OCI-LY1 (cell line): ENCODE data around the gene MAPK8.

Experiments
- H2AFZ ChIP-seq: fragments of 200-600 bp; sonication (generic), shearing (Covaris generic); 2 replicates; pipeline ENCODE4 v1.6.0; 2014; ENCODE audit warnings: antibody characterized with exemption, mild to moderate bottlenecking, low read length
- H3F3A ChIP-seq: fragments of 200-600 bp; sonication (generic), shearing (Covaris generic); 2 replicates; pipeline ENCODE4 v1.6.0; 2014; ENCODE audit warnings: mild to moderate bottlenecking, antibody characterized with exemption, low read length, moderate library complexity; ENCODE audit not compliant: insufficient read depth
- H3K27ac ChIP-seq: fragments of 200-600 bp; sonication (generic); 2 replicates; pipeline ENCODE4 v1.5.1; 2014; ENCODE audit warnings: low read length, mixed run types, mild to moderate bottlenecking, low read depth; ENCODE audit not compliant: poor library complexity, severe bottlenecking
- H3K27me3 ChIP-seq: fragments of 200-600 bp; sonication (generic); 2 replicates; pipeline ENCODE4 v1.6.0; 2014; ENCODE audit warnings: antibody characterized with exemption, mild to moderate bottlenecking, low read length, moderate library complexity; ENCODE audit not compliant: insufficient read depth
- H3K36me3 ChIP-seq: fragments of 200-600 bp; sonication (generic); 2 replicates; pipeline ENCODE4 v1.6.1; 2014; ENCODE audit warnings: mild to moderate bottlenecking, antibody characterized with exemption, low read length, moderate library complexity, mixed read lengths; ENCODE audit not compliant: insufficient read depth
- H3K4me1 ChIP-seq: fragments of 200-600 bp; sonication (generic); 2 replicates; pipeline ENCODE4 v1.5.1; 2014; ENCODE audit warnings: mild to moderate bottlenecking, low read length, moderate library complexity; ENCODE audit not compliant: insufficient read depth, severe bottlenecking
- H3K4me2 ChIP-seq: fragments of 200-600 bp; sonication (generic), shearing (Covaris generic); 2 replicates; pipeline ENCODE4 v1.6.1; 2014; ENCODE audit warnings: low read length
- H3K4me3 ChIP-seq: fragments of 200-600 bp; sonication (generic); 2 replicates; pipeline ENCODE4 v1.5.1; 2014; ENCODE audit warnings: low read length, low read depth, mild to moderate bottlenecking, mixed read lengths; ENCODE audit not compliant: poor library complexity, severe bottlenecking
- H3K79me2 ChIP-seq: fragments of 200-600 bp; shearing (Covaris generic); 2 replicates; pipeline ENCODE4 v1.6.1; 2016; ENCODE audit warnings: mixed run types, low read length, mixed read lengths; ENCODE audit not compliant: insufficient read depth
- H3K9ac ChIP-seq: fragments of 200-600 bp; sonication (generic), shearing (Covaris generic); 2 replicates; pipeline ENCODE4 v1.6.1; 2014; ENCODE audit warnings: mild to moderate bottlenecking, low read length, mixed read lengths
- H3K9me2 ChIP-seq: fragments of 200-600 bp; sonication (generic), shearing (Covaris generic); 2 replicates; pipeline ENCODE4 v1.6.1; 2014; ENCODE audit warnings: low read depth, mild to moderate bottlenecking, low read length, mixed read lengths
- H3K9me3 ChIP-seq: fragments of 200-600 bp; shearing (Covaris generic); 2 replicates; pipeline ENCODE4 v1.6.1; 2014; ENCODE audit warnings: low read length, mixed read lengths
- H4K20me1 ChIP-seq: fragments of 200-600 bp; sonication (generic), shearing (Covaris generic); 2 replicates; pipeline ENCODE4 v1.6.0; 2016; ENCODE audit warnings: mild to moderate bottlenecking, low read length; ENCODE audit not compliant: insufficient read depth
- CTCF ChIP-seq: fragments of 200-600 bp; sonication (generic), shearing (Covaris generic); IDR thresholded peaks from 2 replicates; pipeline ENCODE4 v1.5.1; 2017; ENCODE audit warnings: mild to moderate bottlenecking, antibody characterized with exemption, low read length, moderate library complexity, mixed read lengths
- EZH2 ChIP-seq: fragments of 200-600 bp; sonication (generic), shearing (Covaris generic); IDR thresholded peaks from 2 replicates; pipeline ENCODE4 v1.8.0; 2017; ENCODE audit warnings: borderline replicate concordance, mixed run types, mild to moderate bottlenecking, antibody characterized with exemption, low read length, moderate library complexity, mixed read lengths

The MAPK8 gene

GRCh38 chr10:48412081-48412480 is 105.6 kb downstream of the MAPK8 start:
- Histone ChIP-seq H4K20me1 (no peaks in the 10 kb centered on the region), H3K9me2 (no peaks in the 10 kb centered on the region)
- TF ChIP-seq EZH2 (no peak), CTCF (no peak)

GRCh38 chr10:48412933-48413332 is 106.5 kb downstream of the MAPK8 start:
- Histone ChIP-seq H3K4me2 (no peak overlapping the region), H2AFZ (no peak overlapping the region), H4K20me1 (no peaks in the 10 kb centered on the region), H3K27me3 (no peaks in the 10 kb centered on the region), H3K4me1 (no peaks in the 10 kb centered on the region), H3K36me3 (peaks cover 3% of the 10 kb centered on the region; the same call in 1 of the 2 replicates), H3K4me3 (no peak overlapping the region), H3K9me3 (no peaks in the 10 kb centered on the region), H3K79me2 (no peaks in the 10 kb centered on the region), H3K9ac (no peak overlapping the region), H3K9me2 (no peaks in the 10 kb centered on the region), H3K27ac (no peak overlapping the region), H3F3A (no peaks in the 10 kb centered on the region)
- no peak for TF ChIP-seq CTCF
- TF ChIP-seq EZH2 = no peak

More at GRCh38 chr10:48412081-48412480, 105.6 kb downstream of the MAPK8 start:
- no peaks in the 10 kb centered on the region for H3K9me3 ChIP-seq
- no peak overlapping the region for H3K4me3 ChIP-seq
- no peak overlapping the region for H2AFZ ChIP-seq
- H3K9ac ChIP-seq = no peak overlapping the region
- no peaks in the 10 kb centered on the region for H3F3A ChIP-seq
- H3K4me2 ChIP-seq = no peak overlapping the region
- H3K36me3 ChIP-seq = peaks cover 3% of the 10 kb centered on the region; the same call in 1 of the 2 replicates
- no peaks in the 10 kb centered on the region for H3K4me1 ChIP-seq
- no peak overlapping the region for H3K27ac ChIP-seq
- H3K79me2 ChIP-seq = no peaks in the 10 kb centered on the region
- no peaks in the 10 kb centered on the region for H3K27me3 ChIP-seq

GRCh38 chr10:48414160-48414559 is 107.7 kb downstream of the MAPK8 start:
- H3K9me3 ChIP-seq = no peaks in the 10 kb centered on the region
- H3K9me2 ChIP-seq = no peaks in the 10 kb centered on the region
- H3K36me3 ChIP-seq = peaks cover 3% of the 10 kb centered on the region; the same call in 1 of the 2 replicates
- H3K27me3 ChIP-seq = no peaks in the 10 kb centered on the region
- no peak overlapping the region for H3K4me3 ChIP-seq
- no peaks in the 10 kb centered on the region for H3F3A ChIP-seq
- no peak overlapping the region for H3K4me2 ChIP-seq
- no peak overlapping the region for H2AFZ ChIP-seq
- H3K9ac ChIP-seq = no peak overlapping the region
- H3K4me1 ChIP-seq = no peaks in the 10 kb centered on the region
- no peaks in the 10 kb centered on the region for H4K20me1 ChIP-seq
- no peak for TF ChIP-seq EZH2
- TF ChIP-seq CTCF = no peak
- no peaks in the 10 kb centered on the region for H3K79me2 ChIP-seq
- no peak overlapping the region for H3K27ac ChIP-seq
